ENCODE results near the gene MAMLD1.

MAMLD1 gene

GRCh38 chrX:150465326-150465725 is 102.2 kb downstream of the MAMLD1 start:
- no peak for DNase-seq

- DNase-seq = no peak
Measured at GRCh38 chrX:150465881-150466775, 103.0 kb downstream of the MAMLD1 start.

- no peak for DNase-seq
Measured at GRCh38 chrX:150472306-150472705, 109.2 kb downstream of the MAMLD1 start.

GRCh38 chrX:150473371-150473770 is 110.3 kb downstream of the MAMLD1 start:
- DNase-seq = no peak

- DNase-seq = no peak
Measured at GRCh38 chrX:150475461-150475860, 112.3 kb downstream of the MAMLD1 start.

GRCh38 chrX:150476164-150476699 is 113.1 kb downstream of the MAMLD1 start:
- DNase-seq = no peak

- no peak for DNase-seq
Measured at GRCh38 chrX:150477371-150477770, 114.3 kb downstream of the MAMLD1 start.

GRCh38 chrX:150478496-150479492 is 115.7 kb downstream of the MAMLD1 start:
- DNase-seq = no peak

GRCh38 chrX:150482537-150483206 is 119.6 kb downstream of the MAMLD1 start:
- DNase-seq = peak; percentile 40

- DNase-seq = no peak
Measured at GRCh38 chrX:150483356-150483985, 120.4 kb downstream of the MAMLD1 start.

GRCh38 chrX:150486011-150486410 is 122.9 kb downstream of the MAMLD1 start:
- DNase-seq = no peak

- no peak for DNase-seq
Measured at GRCh38 chrX:150487369-150488094, 124.4 kb downstream of the MAMLD1 start.

- DNase-seq = no peak
Measured at GRCh38 chrX:150489359-150490015, 126.4 kb downstream of the MAMLD1 start.

- no peak for DNase-seq
Measured at GRCh38 chrX:150495496-150495895, 132.4 kb downstream of the MAMLD1 start.

- DNase-seq = no peak
Measured at GRCh38 chrX:150499240-150499639, 136.1 kb downstream of the MAMLD1 start.

GRCh38 chrX:150502091-150502490 is 139.0 kb downstream of the MAMLD1 start:
- DNase-seq = no peak

GRCh38 chrX:150502979-150503897 is 140.1 kb downstream of the MAMLD1 start:
- no peak for DNase-seq

- DNase-seq = no peak
Measured at GRCh38 chrX:150503898-150504219, 140.7 kb downstream of the MAMLD1 start.

- no peak for DNase-seq
Measured at GRCh38 chrX:150504397-150505182, 141.5 kb downstream of the MAMLD1 start.
